Activated T-cell treated with anti-CD3 and anti-CD28 coated beads, Interleukin-2, amount 50 U/mL, for 72 hours (primary cell): Measurements from ENCODE around the gene SPSB2. TPM values are rescaled to one million over a fixed set of nuclear protein-coding genes. Genes with fewer than 3 reads are reported as not detected.

Experiments used
- ATAC-seq, 2 donors: fragments of 150-1000 bp; cut with Tn5 transposase; replicated peaks in 1 of 2; 2 replicates each; pipeline ENCODE4 v1.10.0; 2021; ENCODE audit warnings: moderate library complexity in 2 of 2, mild to moderate bottlenecking in 1 of 2
- DNase-seq, 2 donors: peaks; one replicate each; pipeline ENCODE4 v3.0.0; 2021 to 2022; ENCODE audit warnings: mixed read lengths in 1 of 2
- H3K27ac Mint-ChIP-seq: one replicate; pipeline ENCODE4 v1.8.0; 2022; ENCODE audit warnings: mild to moderate bottlenecking, moderate library complexity, mixed read lengths
- H3K27me3 Mint-ChIP-seq: one replicate; pipeline ENCODE4 v1.8.0; 2022; ENCODE audit warnings: low read depth, mixed read lengths
- H3K36me3 Mint-ChIP-seq, 2 donors: one replicate each; pipeline ENCODE4 v1.8.0; 2022; ENCODE audit warnings: mixed read lengths in 2 of 2, mild to moderate bottlenecking in 1 of 2; ENCODE audit not compliant: insufficient read depth in 2 of 2
- H3K4me1 Mint-ChIP-seq: one replicate; pipeline ENCODE4 v1.8.0; 2022; ENCODE audit warnings: low read depth, mixed read lengths
- H3K4me3 Mint-ChIP-seq, 2 donors: one replicate each; pipeline ENCODE4 v1.8.0; 2022; ENCODE audit warnings: mild to moderate bottlenecking in 2 of 2, mixed read lengths in 2 of 2, moderate library complexity in 2 of 2
- H3K9me3 Mint-ChIP-seq, 2 donors: one replicate each; pipeline ENCODE4 v1.8.0; 2022; ENCODE audit warnings: mixed read lengths in 2 of 2
- total RNA-seq, 2 donors: library from RNA; stranded (reverse); gene quantifications; one replicate each; pipeline ENCODE4 v1.2.3, GENCODE V29; 2022

Gene SPSB2
- total RNA-seq, 2 donors from 2014 or later: 9.6 to 10.4 TPM

GRCh38 chr12:6834873-6835272, 38.2 kb downstream of the SPSB2 start:
- Mint-ChIP-seq H3K4me1 (peaks cover 11% of the 10 kb centered on the region), H3K36me3 (peaks cover 0 to 1% of the 10 kb centered on the region in 2 donors), H3K4me3 (no peak overlapping the region), H3K27ac (no peak overlapping the region), H3K9me3 (no peaks in the 10 kb centered on the region), H3K27me3 (peaks cover 13% of the 10 kb centered on the region)
- no peak for DNase-seq
- no peak for ATAC-seq

GRCh38 chr12:6834254-6834653, 38.8 kb downstream of the SPSB2 start:
- peaks cover 0 to 1% of the 10 kb centered on the region in 2 donors for H3K36me3 Mint-ChIP-seq
- ATAC-seq (no peak), DNase-seq (no peak)
- H3K4me1 Mint-ChIP-seq: peaks cover 15% of the 10 kb centered on the region
- H3K4me3 Mint-ChIP-seq: no peak overlapping the region
- no peaks in the 10 kb centered on the region for H3K9me3 Mint-ChIP-seq
- no peak overlapping the region for H3K27ac Mint-ChIP-seq
- H3K27me3 Mint-ChIP-seq: peaks cover 14% of the 10 kb centered on the region

- peaks cover 19% of the 10 kb centered on the region for H3K4me1 Mint-ChIP-seq
- H3K27ac Mint-ChIP-seq: no peak overlapping the region
- H3K9me3 Mint-ChIP-seq: no peaks in the 10 kb centered on the region
- peaks cover 21% of the 10 kb centered on the region for H3K27me3 Mint-ChIP-seq
- peaks cover 0 to 1% of the 10 kb centered on the region in 2 donors for H3K36me3 Mint-ChIP-seq
- H3K4me3 Mint-ChIP-seq: no peak overlapping the region
- no peak for DNase-seq
- ATAC-seq: no peak
Observed at GRCh38 chr12:6833189-6833890, 39.8 kb downstream of the SPSB2 start.

GRCh38 chr12:6832125-6832524, 41.0 kb downstream of the SPSB2 start:
- no peak for ATAC-seq
- H3K4me3 Mint-ChIP-seq: no peak overlapping the region
- peaks cover 33% of the 10 kb centered on the region for H3K27me3 Mint-ChIP-seq
- H3K9me3 Mint-ChIP-seq: no peaks in the 10 kb centered on the region
- peaks cover 0 to 3% of the 10 kb centered on the region in 2 donors for H3K36me3 Mint-ChIP-seq
- H3K4me1 Mint-ChIP-seq: peaks cover 30% of the 10 kb centered on the region
- H3K27ac Mint-ChIP-seq: no peak overlapping the region
- DNase-seq: no peak

- no peaks in the 10 kb centered on the region for H3K9me3 Mint-ChIP-seq
- no peak for DNase-seq
- H3K4me1 Mint-ChIP-seq: peaks cover 31% of the 10 kb centered on the region
- H3K4me3 Mint-ChIP-seq: no peak overlapping the region
- H3K27ac Mint-ChIP-seq: no peak overlapping the region
- H3K36me3 Mint-ChIP-seq: peaks cover 0 to 3% of the 10 kb centered on the region in 2 donors
- H3K27me3 Mint-ChIP-seq: peaks cover 39% of the 10 kb centered on the region
- ATAC-seq: no peak
Observed at GRCh38 chr12:6831450-6831995, 41.6 kb downstream of the SPSB2 start.

- peaks cover 0 to 3% of the 10 kb centered on the region in 2 donors for H3K36me3 Mint-ChIP-seq
- DNase-seq: no peak
- H3K9me3 Mint-ChIP-seq: no peaks in the 10 kb centered on the region
- no peak overlapping the region for H3K4me3 Mint-ChIP-seq
- peaks cover 44% of the 10 kb centered on the region for H3K27me3 Mint-ChIP-seq
- H3K4me1 Mint-ChIP-seq: peaks cover 31% of the 10 kb centered on the region
- no peak for ATAC-seq
- no peak overlapping the region for H3K27ac Mint-ChIP-seq
Observed at GRCh38 chr12:6830999-6831398, 42.1 kb downstream of the SPSB2 start.

GRCh38 chr12:6830286-6830890, 42.7 kb downstream of the SPSB2 start:
- H3K4me1 Mint-ChIP-seq: peaks cover 36% of the 10 kb centered on the region
- peaks cover 47% of the 10 kb centered on the region for H3K27me3 Mint-ChIP-seq
- H3K36me3 Mint-ChIP-seq: peaks cover 0 to 3% of the 10 kb centered on the region in 2 donors
- H3K4me3 Mint-ChIP-seq: no peak overlapping the region
- ATAC-seq (no peak), DNase-seq (no peak)
- H3K9me3 Mint-ChIP-seq: no peaks in the 10 kb centered on the region
- H3K27ac Mint-ChIP-seq: no peak overlapping the region

- ATAC-seq (peak in 1 of 2 donors; percentile 8), DNase-seq (no peak)
- Mint-ChIP-seq H3K4me3 (peak overlapping the region; percentile 86 to 96), H3K27me3 (peaks cover 54% of the 10 kb centered on the region), H3K9me3 (no peaks in the 10 kb centered on the region), H3K36me3 (peaks cover 0 to 3% of the 10 kb centered on the region in 2 donors), H3K27ac (no peak overlapping the region), H3K4me1 (peaks cover 35% of the 10 kb centered on the region)
Observed at GRCh38 chr12:6829536-6830220, 43.4 kb downstream of the SPSB2 start.

GRCh38 chr12:6828781-6829535, 44.1 kb downstream of the SPSB2 start:
- H3K4me1 Mint-ChIP-seq: peaks cover 28% of the 10 kb centered on the region
- ATAC-seq: peak; percentile 56 to 62

GRCh38 chr12:6827982-6828780, 44.9 kb downstream of the SPSB2 start, which contains the start of gene P3H3:
Gene P3H3 (plus strand): TSS chr12:6828407. CDS start chr12:6828441, 34 bp downstream.
- peak in 1 of 2 donors; percentile 58 for DNase-seq

More at GRCh38 chr12:6828781-6829535, 44.1 kb downstream of the SPSB2 start:
- peaks cover 0 to 3% of the 10 kb centered on the region in 2 donors for H3K36me3 Mint-ChIP-seq
- H3K9me3 Mint-ChIP-seq: no peaks in the 10 kb centered on the region
- H3K27me3 Mint-ChIP-seq: peaks cover 58% of the 10 kb centered on the region
- H3K4me3 Mint-ChIP-seq: peak overlapping the region; percentile 86 to 96
- peak; percentile 54 to 56 for DNase-seq
- H3K27ac Mint-ChIP-seq: peak overlapping the region; percentile 47

GRCh38 chr12:6827437-6827911, 45.6 kb downstream of the SPSB2 start:
- H3K27me3 Mint-ChIP-seq: peaks cover 66% of the 10 kb centered on the region
- H3K27ac Mint-ChIP-seq: no peak overlapping the region
- peak; percentile 51 to 53 for DNase-seq
- H3K9me3 Mint-ChIP-seq: no peaks in the 10 kb centered on the region
- no peak for ATAC-seq
- H3K36me3 Mint-ChIP-seq: peaks cover 0 to 3% of the 10 kb centered on the region in 2 donors
- H3K4me3 Mint-ChIP-seq: peak overlapping the region; percentile 48 to 72
- H3K4me1 Mint-ChIP-seq: peaks cover 26% of the 10 kb centered on the region

More at GRCh38 chr12:6827982-6828780, 44.9 kb downstream of the SPSB2 start, which contains the start of gene P3H3:
- H3K4me3 Mint-ChIP-seq: peak within 1 kb of the TSS; percentile 86 to 96
- peak; percentile 58 to 61 for ATAC-seq
- peaks cover 26% of the 10 kb centered on the region for H3K4me1 Mint-ChIP-seq
- H3K9me3 Mint-ChIP-seq: no peaks in the 10 kb centered on the region
- H3K36me3 Mint-ChIP-seq: peaks cover 0 to 3% of the 10 kb centered on the region in 2 donors
- H3K27me3 Mint-ChIP-seq: peaks cover 59% of the 10 kb centered on the region
- H3K27ac Mint-ChIP-seq: peak within 1 kb of the TSS; percentile 47
